Esophagus muscularis mucosa (tissue), 3 donors: ENCODE results near the gene SLC12A7.

Source experiments
- POLR2A ChIP-seq: fragments of 450-650 bp; IDR thresholded peaks from one replicate; pipeline ENCODE4 v1.6.1; 2017; ENCODE audit warnings: antibody characterized with exemption, moderate library complexity, mild to moderate bottlenecking, low read depth
- TF ChIP-seq, protein P1 (sequence below), 3 experiments: fragments of 200-600 bp in 2 of 3; fragments of 450-650 bp in 1 of 3; sonication (generic) in 2 of 3; IDR thresholded peaks; one replicate each; pipeline ENCODE4 v1.5.1; 2017 to 2019; ENCODE audit warnings: antibody characterized with exemption in 3 of 3, mild to moderate bottlenecking in 2 of 3, moderate library complexity in 1 of 3

- TF ChIP-seq, protein P1, sequence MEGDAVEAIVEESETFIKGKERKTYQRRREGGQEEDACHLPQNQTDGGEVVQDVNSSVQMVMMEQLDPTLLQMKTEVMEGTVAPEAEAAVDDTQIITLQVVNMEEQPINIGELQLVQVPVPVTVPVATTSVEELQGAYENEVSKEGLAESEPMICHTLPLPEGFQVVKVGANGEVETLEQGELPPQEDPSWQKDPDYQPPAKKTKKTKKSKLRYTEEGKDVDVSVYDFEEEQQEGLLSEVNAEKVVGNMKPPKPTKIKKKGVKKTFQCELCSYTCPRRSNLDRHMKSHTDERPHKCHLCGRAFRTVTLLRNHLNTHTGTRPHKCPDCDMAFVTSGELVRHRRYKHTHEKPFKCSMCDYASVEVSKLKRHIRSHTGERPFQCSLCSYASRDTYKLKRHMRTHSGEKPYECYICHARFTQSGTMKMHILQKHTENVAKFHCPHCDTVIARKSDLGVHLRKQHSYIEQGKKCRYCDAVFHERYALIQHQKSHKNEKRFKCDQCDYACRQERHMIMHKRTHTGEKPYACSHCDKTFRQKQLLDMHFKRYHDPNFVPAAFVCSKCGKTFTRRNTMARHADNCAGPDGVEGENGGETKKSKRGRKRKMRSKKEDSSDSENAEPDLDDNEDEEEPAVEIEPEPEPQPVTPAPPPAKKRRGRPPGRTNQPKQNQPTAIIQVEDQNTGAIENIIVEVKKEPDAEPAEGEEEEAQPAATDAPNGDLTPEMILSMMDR (IDR thresholded peaks at IDR 0.05) = no peak
- TF ChIP-seq POLR2A = no peak
These were observed 36.9 kb downstream of the SLC12A7 start for GRCh38 chr5:1074816-1075554.
